DOHH2 (cell line): Measurements from ENCODE around the gene ANTXR2.

Source experiments
- CTCF ChIP-seq: fragments of 200-600 bp; sonication (generic); IDR thresholded peaks from one replicate; pipeline ENCODE4 v1.5.1; 2014; ENCODE audit warnings: antibody characterized with exemption, mild to moderate bottlenecking, low read depth, low read length; ENCODE audit not compliant: poor library complexity, severe bottlenecking
- EZH2phosphoT487 ChIP-seq: fragments of 200-600 bp; sonication (generic); IDR thresholded peaks from 2 replicates; pipeline ENCODE4 v1.6.1; 2017; ENCODE audit warnings: borderline replicate concordance, mild to moderate bottlenecking, antibody characterized with exemption, low read length, moderate library complexity, mixed read lengths

DNA sequence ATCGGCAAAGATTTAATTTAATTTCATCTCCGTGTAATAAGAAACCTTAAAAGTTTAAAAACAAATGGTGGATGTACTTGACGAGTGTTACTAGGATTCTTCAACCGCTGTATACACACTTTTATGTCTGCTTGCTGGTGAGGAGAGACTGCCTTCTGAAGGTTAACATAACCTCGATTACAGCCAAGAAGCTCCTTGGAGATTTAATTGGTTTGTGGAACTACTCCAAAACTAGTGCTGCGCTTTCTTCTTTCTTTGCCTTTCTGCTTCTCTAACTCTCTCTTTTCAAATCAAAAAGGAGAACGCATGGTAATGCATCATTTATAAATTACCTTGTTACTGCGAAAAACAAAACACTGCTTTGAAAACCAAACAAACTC lies 109.0 kb downstream of the ANTXR2 start:
- TF ChIP-seq CTCF (no peak), EZH2phosphoT487 (no peak)
